Embryonic facial prominence (tissue), 1 donor: ENCODE data around the gene FAM163A.
"Not testable (repeated sequence)": the region's sequence is repeated elsewhere in the genome, so short reads cannot be mapped to it uniquely, and the experiment has no call there.

Experiments used
- DNase-seq: peaks from one replicate; pipeline ENCODE4 v3.0.0-alpha.2; 2016; ENCODE audit errors: extremely low spot score

The FAM163A gene

GRCh38 chr1:179793281-179793680 is 50.2 kb downstream of the FAM163A start:
- DNase-seq = no peak

DNA sequence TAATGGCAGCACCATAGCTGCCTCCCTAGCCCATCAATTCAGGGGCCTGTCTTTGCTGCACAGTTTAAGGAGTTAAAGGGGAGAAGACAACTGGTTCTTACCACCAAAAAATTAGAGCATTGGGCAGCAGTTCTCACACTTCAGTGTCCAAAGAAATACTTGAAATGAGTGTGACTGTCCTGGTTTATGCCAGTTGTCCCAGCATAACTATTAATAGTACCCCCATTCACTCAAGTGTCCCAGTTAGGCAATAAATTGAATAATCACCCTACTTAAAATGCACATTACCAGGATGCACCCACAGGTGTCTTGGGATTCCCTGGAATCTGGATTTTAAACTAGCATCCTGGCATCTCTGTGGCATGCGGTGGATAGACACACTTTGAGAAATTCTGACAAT is 51.1 kb downstream of the FAM163A start:
- DNase-seq = no peak

GRCh38 chr1:179794669-179795068 is 51.6 kb downstream of the FAM163A start:
- no peak for DNase-seq

- DNase-seq = no peak
Measured at GRCh38 chr1:179798213-179798863, 55.2 kb downstream of the FAM163A start.

DNA sequence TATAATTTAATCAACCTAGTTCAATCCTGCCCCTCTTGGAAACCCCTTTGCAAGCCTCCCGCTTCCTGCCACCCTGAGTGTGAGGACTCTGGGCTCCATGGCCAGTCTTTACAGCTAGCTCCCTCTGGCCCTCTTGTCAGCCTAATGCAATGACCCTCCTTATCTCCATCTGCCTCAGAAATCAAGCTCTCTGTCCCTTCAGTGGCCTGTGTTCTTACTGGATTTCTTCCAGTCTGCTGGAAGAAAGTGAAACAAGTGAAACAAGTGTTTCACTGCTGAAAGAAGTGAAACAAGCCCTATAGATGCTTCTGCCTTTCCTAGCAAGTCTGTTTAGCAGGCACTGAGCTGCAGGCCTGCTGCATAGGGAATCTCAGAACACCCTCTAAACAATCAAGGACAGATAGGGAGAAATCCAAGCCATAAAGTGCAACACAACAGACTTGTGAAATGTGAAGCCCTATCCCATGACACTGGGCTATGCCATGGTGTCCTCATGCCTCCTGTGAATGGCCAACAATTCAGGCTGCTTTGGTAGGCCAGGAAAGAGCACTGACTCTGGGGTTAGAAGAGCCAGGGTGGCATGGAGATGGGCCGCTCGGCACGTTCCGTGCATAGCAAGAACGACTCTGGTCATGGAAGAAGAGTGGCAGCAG is 55.9 kb downstream of the FAM163A start:
- DNase-seq = no peak

DNA sequence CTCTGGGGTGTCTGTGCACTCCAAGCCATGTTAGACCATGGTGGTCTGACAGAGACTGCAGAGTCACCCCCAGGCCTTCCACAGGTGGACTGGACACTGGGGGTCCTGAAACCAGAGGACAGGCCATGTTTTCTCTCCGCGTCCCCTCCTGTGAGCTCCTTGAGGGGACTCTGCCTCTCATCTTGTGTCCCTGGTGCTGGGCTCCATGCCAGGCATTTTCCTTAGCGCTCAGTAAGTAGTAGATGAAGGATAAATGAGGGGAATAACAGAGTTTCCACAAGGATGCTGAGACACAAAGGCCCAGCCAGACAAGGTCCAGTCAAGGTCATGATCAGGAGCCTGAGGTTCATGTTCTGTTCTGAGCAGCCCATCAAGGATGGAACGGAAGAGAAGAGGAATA is 57.4 kb downstream of the FAM163A start:
- DNase-seq = no peak

GRCh38 chr1:179803104-179803503 is 60.0 kb downstream of the FAM163A start:
- DNase-seq = no peak

DNA sequence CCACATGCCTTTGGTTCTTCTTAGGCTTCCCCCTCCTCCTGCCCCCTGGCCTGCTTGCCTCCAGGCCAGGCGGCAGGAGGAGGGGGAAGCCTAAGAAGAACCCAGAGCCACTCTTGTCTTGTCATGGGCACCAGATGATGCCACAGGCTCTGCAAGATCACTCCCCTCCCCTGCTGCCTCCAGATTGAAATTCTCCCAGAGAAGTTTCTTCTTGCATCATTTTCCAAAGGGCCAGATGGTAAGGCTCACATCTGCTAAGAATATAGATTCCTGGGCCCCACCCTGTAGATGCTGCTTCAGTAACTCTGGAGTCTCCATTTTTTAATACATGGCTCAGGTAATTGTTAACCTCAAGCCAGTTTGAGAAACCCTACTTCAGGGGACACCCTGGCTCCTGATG is 60.8 kb downstream of the FAM163A start:
- no peak for DNase-seq

DNA sequence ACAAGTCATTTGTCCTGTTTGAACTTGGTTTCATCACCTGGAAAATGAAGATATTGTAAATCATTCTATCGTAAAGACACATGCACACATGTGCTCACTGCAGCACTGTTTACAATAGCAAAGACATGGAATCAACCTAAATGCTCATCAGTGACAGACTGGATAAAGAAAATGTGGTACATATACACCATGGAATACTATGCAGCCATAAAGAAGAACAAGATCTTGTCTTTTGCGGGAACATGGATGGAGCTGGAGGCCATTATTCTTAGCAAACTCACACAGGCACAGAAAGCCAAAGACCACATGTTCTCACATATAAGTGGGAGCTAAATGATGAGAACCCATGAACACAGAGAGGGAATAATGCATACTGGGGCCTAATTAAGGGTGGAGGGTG is 61.3 kb downstream of the FAM163A start:
- not testable (repeated sequence) for DNase-seq

DNA sequence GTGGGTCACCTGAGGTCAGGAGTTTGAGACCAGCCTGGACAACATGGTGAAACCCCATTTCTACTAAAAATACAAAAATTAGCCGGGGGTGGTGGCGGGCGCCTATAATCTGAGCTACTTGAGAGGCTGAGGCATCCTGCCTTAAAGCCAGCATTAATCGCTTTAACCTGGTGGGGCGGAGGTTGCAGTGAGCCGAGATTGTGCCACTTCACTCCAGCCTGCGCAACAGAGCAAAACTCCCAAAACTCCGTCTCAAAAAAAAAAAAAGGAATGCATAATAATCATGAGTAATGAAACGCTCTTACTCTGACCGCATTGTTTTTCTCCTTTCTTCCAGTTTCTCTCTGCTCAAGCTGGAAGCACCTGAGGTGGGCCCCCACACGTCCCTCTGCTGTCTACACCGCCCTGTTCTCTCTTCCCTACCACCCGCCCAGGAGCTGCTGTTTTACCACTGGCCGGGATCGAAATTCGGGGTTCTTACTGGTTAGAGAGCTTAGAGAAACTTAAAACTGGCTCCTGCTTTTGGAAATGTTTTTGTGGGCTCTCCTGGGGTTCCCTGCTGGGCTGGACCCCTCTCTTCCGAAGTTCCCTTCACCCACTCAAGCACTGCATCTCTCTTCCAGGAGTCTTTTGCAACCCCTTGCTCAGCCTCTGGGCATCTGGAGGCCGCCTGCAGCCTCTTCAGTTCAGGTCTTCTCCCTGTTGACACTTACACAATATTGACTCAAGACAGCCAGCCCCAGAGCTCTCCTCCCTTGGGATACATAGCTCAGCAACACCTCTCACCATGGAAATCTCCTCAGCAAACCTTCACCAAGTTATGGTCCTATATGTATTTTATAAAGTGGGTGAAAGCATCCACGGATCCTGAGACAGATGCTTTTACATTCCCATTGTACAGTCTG is 62.5 kb downstream of the FAM163A start:
- DNase-seq = no peak

GRCh38 chr1:179806333-179806732 is 63.2 kb downstream of the FAM163A start:
- DNase-seq = no peak

DNA sequence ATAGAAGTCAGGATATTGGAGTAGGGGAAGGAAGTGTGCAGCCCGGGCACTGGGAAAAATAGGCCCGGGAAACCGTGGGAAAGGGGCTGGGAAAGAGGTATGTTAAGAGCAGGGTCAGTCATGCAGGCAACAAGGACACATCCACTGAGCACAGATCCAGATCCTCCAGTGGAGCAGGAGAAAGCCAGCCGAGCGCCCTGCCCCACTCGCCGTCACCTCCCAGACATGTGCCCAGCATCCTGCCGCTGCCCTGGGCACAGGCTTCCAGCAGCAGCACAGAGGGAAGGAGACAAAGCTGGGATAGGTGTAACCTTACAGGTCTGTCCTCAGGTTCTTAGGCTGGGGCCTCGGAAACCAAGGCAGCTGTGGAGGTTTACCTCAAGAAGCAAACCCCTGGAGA is 64.2 kb downstream of the FAM163A start:
- DNase-seq = no peak

GRCh38 chr1:179807691-179808485 is 64.8 kb downstream of the FAM163A start:
- DNase-seq = no peak

- DNase-seq = no peak
Measured at GRCh38 chr1:179808503-179808902, 65.4 kb downstream of the FAM163A start.

GRCh38 chr1:179809506-179810366 is 66.6 kb downstream of the FAM163A start:
- peak; percentile 59 for DNase-seq

GRCh38 chr1:179810367-179810715 is 67.2 kb downstream of the FAM163A start:
- DNase-seq = no peak

DNA sequence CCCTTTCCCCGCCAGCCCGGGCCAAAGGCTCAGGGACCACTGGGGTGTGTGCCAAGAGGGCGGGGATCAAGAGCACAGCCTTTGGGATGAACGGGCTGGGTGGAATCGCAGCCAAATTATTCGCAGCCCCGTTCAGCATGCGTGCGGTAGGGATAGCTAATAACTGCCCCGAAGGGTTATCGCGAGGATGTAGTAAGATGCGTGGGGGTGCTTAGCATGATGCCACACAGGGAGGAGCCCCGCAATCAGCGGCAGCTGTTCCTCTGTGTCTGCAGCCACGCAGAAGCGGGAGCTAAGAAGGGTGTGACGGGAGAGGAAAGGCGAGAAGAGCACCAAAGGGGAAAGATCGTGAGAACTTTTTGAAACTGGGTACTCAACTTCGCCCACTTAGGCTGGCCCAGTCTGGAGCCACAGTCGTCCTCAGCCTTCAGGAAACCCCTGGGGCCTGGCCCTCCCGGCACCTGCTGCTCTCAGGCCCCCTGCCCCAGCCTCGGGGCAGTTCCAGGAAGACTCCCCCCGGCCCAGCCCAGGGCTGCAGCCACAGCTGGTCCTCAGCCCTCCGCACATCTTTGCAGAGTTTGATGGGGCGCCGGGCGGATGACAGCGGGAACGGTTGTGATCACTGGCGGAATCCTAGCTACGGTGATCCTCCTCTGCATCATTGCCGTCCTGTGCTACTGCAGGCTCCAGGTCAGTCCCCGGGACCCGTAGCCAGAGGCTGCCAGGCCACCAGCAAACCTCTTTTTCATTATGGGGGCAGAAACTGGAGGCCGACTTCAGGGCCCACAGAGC is 69.6 kb downstream of the FAM163A start:
- no peak for DNase-seq

- DNase-seq = no peak
Measured at GRCh38 chr1:179813626-179814545, 70.8 kb downstream of the FAM163A start.

DNA sequence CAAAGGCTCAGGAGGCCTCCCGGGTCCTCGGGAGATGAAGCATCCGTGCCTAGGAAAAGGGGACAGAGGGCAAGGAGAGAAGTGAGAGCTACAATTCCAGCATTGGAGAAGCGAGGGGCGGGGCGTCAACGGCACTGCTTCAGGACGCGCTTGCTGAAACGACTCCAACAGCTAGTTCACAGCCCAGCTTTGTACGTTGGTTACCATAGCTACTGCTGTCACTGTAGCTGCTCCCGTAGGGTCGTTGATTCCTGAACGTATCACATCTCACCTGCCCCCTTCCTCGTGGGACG is 71.4 kb downstream of the FAM163A start:
- DNase-seq = no peak
